ENCODE measurements around the gene SKIL.

The SKIL gene

DNA sequence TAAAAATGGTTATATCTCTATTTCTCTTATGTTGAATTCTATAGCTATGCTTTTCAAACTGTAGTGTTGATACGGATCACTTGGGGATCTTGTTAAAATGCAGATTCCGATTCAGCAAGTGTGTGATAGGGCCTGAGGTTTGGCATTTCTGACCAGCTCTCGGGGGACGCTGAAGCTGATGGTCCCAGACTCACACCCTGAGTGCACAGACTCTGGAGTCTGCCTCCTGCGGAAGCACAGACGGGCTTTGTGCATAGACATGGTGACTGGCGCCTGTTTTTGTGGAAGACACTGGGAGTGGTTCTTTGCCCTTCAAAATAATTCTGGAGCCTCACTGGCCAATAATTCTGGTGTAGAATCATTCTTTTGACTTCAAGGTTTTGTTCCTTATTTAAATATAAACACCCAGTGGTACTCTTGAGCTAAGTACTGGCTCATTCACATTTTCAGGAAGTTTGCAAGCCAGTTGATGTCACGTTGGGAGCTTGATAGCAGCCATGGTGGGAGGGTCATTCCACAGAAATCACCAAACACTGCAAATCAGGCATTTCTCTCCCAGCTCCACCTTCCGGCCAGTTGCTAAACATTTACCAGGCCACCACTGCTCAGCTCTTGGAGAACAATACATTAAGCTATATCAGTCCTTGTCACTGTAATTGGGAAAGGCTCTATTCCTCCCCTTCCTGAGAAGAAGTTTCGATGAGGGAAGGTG, 80.3 kb downstream of the SKIL start:
- no peak for DNase-seq (ENCODE audit: low spot score)

DNA sequence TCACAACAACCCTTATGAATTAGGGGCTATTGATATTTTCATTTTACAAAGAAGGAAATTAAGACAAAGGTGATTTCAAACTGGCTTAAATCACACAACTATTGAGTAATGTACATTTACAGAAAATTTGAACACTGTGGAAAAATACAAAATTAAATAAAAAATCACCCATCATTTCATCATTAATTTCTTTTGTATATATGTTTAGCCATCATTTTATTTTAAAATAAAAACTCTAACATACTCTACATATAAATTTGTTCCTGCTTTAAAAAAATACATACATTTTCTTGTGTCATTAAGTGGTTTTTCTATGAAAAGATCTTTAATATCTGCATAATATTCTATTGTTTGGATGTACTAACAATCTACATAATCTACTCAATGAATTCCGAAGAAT, 81.3 kb downstream of the SKIL start:
- DNase-seq (ENCODE audit: low spot score), result no peak

DNA sequence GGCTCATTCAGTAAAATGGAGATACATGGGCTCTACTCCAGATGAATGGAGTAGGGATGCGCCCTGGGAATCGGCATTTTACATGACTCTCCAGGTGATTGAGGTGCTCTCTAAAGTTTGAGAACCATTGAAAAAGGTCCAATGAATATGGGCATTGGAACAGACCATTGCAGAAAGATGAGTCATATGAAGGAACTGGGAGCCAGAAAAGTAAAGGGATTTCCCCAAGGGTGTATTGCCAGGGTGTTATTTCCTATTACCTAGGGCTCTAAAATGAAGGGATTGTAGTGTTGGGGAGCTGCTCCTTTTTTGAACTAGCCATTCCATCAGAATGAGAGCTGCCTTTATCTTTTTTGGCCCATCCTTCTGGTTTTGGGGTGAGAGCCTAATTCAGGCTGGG, 82.8 kb downstream of the SKIL start:
- DNase-seq (ENCODE audit: low spot score), result no peak

DNA sequence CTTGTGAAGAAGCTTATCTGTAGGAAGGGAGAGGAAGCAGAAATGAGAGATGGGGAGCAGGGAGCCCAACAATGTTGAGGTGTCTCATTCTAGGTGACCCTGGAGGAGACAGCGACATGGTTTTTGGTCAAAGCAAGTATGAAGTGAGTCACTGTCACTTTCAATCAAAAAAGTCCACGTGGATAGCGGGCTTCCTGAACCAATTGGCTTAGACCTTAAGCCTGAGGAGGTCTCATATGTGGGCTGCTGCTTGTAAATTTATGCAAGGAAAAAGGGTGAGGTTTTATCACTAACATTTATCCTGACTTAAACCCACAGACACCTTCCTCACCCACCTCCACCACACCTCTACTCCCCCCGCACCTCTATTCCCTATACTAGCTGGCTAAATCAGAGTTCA, 83.9 kb downstream of the SKIL start:
- DNase-seq (ENCODE audit: low spot score), result no peak

DNA sequence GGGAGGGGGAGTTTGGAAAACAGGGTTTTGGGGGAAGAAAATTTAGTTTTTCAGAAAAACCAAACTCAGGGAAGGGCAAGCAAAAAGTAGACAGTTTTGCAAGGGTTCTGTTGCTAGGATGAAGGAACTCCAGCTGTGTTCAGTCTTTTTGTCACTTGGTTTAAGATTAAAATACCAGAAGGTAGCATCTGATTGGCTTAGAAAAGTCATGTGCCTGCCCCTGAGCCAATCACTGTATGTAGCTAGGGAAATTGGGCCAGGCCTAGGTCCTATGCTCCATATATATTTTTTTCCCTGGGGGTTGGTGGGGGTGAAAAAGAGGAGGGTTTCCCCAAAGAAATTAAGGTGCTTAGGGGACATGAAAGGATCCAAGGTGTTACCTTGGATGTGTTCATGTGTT, 85.4 kb downstream of the SKIL start:
- no peak for DNase-seq (ENCODE audit: low spot score)

DNA sequence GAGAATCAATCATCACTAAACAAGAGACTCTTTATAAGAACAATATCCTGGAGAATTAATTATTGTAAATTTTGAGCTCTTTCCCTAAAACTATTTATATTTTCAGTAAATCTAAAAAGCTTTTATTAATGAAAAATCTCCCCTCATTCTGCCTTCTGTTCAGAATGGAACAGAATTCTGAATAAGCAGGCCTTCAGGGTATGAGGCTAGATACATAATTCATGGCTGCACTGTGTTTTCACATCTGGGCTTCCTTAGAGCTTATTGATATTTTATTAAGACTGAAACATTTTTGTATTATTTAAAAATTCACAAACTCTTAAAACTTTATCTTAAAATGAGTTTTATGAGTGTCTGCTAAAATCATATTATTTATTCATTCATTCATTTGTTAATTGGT, 85.9 kb downstream of the SKIL start:
- DNase-seq (ENCODE audit: low spot score), result no peak
